ENCODE data around the gene PCBP3.
"Not testable (repeated sequence)": the region's sequence is repeated elsewhere in the genome, so short reads cannot be mapped to it uniquely, and the experiment has no call there.

PCBP3 gene

GRCh38 chr21:45607021-45607908 lies 36.3 kb upstream of the PCBP3 start:
- DNase-seq (ENCODE audit: low read depth), result peak; percentile 58

GRCh38 chr21:45607909-45608295 lies 35.6 kb upstream of the PCBP3 start:
- TF ChIP-seq, protein P1, sequence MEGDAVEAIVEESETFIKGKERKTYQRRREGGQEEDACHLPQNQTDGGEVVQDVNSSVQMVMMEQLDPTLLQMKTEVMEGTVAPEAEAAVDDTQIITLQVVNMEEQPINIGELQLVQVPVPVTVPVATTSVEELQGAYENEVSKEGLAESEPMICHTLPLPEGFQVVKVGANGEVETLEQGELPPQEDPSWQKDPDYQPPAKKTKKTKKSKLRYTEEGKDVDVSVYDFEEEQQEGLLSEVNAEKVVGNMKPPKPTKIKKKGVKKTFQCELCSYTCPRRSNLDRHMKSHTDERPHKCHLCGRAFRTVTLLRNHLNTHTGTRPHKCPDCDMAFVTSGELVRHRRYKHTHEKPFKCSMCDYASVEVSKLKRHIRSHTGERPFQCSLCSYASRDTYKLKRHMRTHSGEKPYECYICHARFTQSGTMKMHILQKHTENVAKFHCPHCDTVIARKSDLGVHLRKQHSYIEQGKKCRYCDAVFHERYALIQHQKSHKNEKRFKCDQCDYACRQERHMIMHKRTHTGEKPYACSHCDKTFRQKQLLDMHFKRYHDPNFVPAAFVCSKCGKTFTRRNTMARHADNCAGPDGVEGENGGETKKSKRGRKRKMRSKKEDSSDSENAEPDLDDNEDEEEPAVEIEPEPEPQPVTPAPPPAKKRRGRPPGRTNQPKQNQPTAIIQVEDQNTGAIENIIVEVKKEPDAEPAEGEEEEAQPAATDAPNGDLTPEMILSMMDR (IDR thresholded peaks at IDR 0.05; ENCODE audit: low read length, missing control alignments), result no peak
- no peak for DNase-seq (ENCODE audit: low read depth)
- H3K4me3 ChIP-seq (replicated peaks; ENCODE audit: low read depth, low read length), result no peak overlapping the region

More at GRCh38 chr21:45607021-45607908, 36.3 kb upstream of the PCBP3 start:
- TF ChIP-seq, protein P1 (IDR thresholded peaks at IDR 0.05; ENCODE audit: low read length, missing control alignments), result no peak
- no peak overlapping the region for H3K4me3 ChIP-seq (replicated peaks; ENCODE audit: low read depth, low read length)

DNA sequence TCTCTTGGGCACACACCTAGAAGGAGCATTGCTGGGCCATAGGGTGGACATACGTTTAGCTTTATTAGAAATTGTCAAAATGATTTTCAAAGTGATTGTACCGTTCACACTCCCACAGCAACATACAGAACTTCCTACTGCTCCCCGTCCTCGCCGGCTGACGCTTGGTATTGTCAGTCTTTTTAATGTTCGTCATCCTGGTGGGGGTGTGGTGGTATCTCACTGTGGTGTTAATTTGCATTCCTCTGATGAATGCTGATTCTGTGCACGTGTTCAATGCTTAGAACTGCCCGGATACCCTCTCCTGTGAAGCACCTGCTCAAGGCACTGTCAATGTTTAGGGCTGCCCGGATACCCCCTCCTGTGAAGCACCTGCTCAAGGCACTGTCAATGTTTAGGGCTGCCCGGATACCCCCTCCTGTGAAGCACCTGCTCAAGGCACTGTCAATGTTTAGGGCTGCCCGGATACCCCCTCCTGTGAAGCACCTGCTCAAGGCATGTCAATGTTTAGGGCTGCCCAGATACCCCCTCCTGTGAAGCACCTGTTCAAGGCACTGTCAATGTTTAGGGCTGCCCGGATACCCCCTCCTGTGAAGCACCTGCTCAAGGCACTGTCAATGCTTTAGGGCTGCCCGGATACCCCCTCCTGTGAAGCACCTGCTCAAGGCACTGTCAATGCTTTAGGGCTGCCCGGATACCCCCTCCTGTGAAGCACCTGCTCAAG lies 34.6 kb upstream of the PCBP3 start:
- H3K4me3 ChIP-seq (replicated peaks; ENCODE audit: low read depth, low read length); DNase-seq (ENCODE audit: low read depth): not testable (repeated sequence)

DNA sequence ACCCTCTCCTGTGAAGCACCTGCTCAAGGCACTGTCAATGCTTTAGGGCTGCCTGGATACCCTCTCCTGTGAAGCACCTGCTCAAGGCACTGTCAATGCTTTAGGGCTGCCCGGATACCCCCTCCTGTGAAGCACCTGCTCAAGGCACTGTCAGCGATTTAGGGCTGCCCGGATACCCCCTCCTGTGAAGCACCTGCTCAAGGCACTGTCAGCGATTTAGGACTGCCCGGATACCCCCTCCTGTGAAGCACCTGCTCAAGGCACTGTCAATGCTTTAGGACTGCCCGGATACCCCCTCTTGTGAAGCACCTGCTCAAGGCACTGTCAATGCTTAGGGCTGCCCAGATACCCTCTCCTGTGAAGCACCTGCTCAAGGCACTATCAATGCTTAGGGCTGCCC lies 33.9 kb upstream of the PCBP3 start:
- not testable (repeated sequence) for DNase-seq (ENCODE audit: low read depth); H3K4me3 ChIP-seq (replicated peaks; ENCODE audit: low read depth, low read length)

- DNase-seq (ENCODE audit: low read depth), result no peak
- H3K4me3 ChIP-seq (replicated peaks; ENCODE audit: low read depth, low read length), result no peak overlapping the region
- TF ChIP-seq, protein P1 (IDR thresholded peaks at IDR 0.05; ENCODE audit: low read length, missing control alignments), result no peak
These were observed 32.2 kb upstream of the PCBP3 start for GRCh38 chr21:45611296-45611695.

GRCh38 chr21:45611939-45612664 lies 31.4 kb upstream of the PCBP3 start:
- TF ChIP-seq, protein P1 (IDR thresholded peaks at IDR 0.05; ENCODE audit: low read length, missing control alignments), result no peak
- no peak overlapping the region for H3K4me3 ChIP-seq (replicated peaks; ENCODE audit: low read depth, low read length)
- DNase-seq (ENCODE audit: low read depth), result peak; percentile 82

DNA sequence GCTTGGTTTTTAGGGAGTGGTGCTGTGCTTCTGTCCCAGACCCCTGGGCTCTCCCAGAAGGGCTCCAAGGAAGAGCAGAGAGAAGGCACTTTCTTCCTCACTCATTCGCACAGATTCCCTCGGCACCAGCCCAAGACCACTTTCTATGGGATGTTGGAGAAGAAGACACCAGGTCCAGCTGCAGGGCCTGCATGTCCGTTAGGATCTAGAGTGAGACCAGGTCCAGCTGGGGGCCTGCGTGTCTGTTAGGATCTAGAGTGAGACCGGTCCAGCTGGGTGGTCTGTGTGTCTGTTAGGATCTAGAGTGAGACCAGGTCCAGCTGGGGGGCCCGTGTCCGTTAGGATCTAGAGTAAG lies 30.9 kb upstream of the PCBP3 start:
- not testable (repeated sequence) for H3K4me3 ChIP-seq (replicated peaks; ENCODE audit: low read depth, low read length); DNase-seq (ENCODE audit: low read depth)

- no peak for DNase-seq (ENCODE audit: low read depth)
- TF ChIP-seq, protein P1 (IDR thresholded peaks at IDR 0.05; ENCODE audit: low read length, missing control alignments), result no peak
These were observed 30.1 kb upstream of the PCBP3 start for GRCh38 chr21:45613396-45613795.

More at GRCh38 chr21:45613396-45613795, 30.1 kb upstream of the PCBP3 start:
- no peak overlapping the region for H3K4me3 ChIP-seq (replicated peaks; ENCODE audit: low read depth, low read length)
